Measurements from ENCODE around the gene FAM107B. TPM values are rescaled to one million over a fixed set of nuclear protein-coding genes. Genes with fewer than 3 reads are reported as not detected.

FAM107B gene
- total and polyA plus RNA-seq, 2 of the 8 experiments (the other 6 are each of a cell fraction or from before 2014, with no cell fraction given): 7.5 to 28.1 TPM

DNA sequence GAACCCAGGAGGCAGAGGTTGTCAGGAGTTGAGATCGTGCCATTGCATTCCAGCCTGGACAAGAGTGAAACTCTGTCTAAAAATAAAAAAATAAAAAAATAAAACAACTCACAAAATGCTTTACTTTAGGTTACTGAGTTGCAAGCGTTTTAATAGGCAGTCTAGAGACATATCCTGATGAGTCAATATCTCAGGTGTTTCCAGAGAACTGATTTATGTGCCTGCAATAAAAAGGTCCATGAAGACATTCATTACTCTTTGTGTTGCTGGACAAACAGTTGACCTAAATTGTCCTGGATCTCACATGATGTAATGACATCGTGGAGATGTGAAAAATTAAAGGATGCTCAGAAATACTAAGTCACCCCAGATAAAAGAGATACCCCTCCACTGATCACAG, 31.6 kb upstream of the FAM107B start:
- DNase-seq (ENCODE audit: low read depth in 1 of 2, low spot score in 2 of 2): no peak
- H3K79me2 ChIP-seq (ENCODE audit: control insufficient read depth in 1 of 2, insufficient read depth in 2 of 2, low read length in 2 of 2): no peaks in the 10 kb centered on the region
- no peak overlapping the region for H2BK12ac ChIP-seq (ENCODE audit: low read depth, low read length)
- H2AK5ac ChIP-seq (ENCODE audit: low read depth, low read length): no peak overlapping the region
- no peak overlapping the region for H3K14ac ChIP-seq (ENCODE audit: insufficient read length)
- ChIA-PET POLR2A (ENCODE audit: partially characterized antibody) (no interaction called here), CTCF (ENCODE audit: partially characterized antibody) (no interaction called here)
- no peak overlapping the region for H3K9ac ChIP-seq (replicated peaks in 1 of 4; ENCODE audit: extremely low read depth in 1 of 4, low read depth in 3 of 4, low read length in 3 of 4)
- no peak overlapping the region for H4K91ac ChIP-seq (replicated peaks; ENCODE audit: insufficient read length, low read length)
- FAIRE-seq: no peak
- no peak overlapping the region for H3K4me3 ChIP-seq (ENCODE audit: extremely low read depth in 1 of 4, insufficient read depth in 2 of 4, low read depth in 3 of 4, low read length in 4 of 4)
- no peak overlapping the region for H3K23ac ChIP-seq (ENCODE audit: insufficient read length)
- H3K36me3 ChIP-seq (ENCODE audit: control insufficient read depth in 2 of 4, insufficient read depth in 4 of 4, low read length in 3 of 4): no peaks in the 10 kb centered on the region
- no peaks in the 10 kb centered on the region for H3K9me3 ChIP-seq (ENCODE audit: insufficient read depth in 2 of 2, low read depth in 1 of 2, low read length in 1 of 2)
- H3K23me2 ChIP-seq (ENCODE audit: low read depth, low read length): no peaks in the 10 kb centered on the region
- 0 out of 7 replicates have a peak, but pooled peaks cover 0 to 2% (median 0%) of the 10 kb centered on the region in 4 experiments for H3K4me1 ChIP-seq (replicated peaks in 1 of 4; ENCODE audit: control insufficient read depth in 3 of 4, insufficient read depth in 4 of 4, low read length in 3 of 4)
- H3K4ac ChIP-seq (replicated peaks; ENCODE audit: insufficient read length, low read depth, low read length): no peak overlapping the region
- H3K56ac ChIP-seq (replicated peaks; ENCODE audit: insufficient read length, low read depth, low read length): no peak overlapping the region
- H2BK5ac ChIP-seq (ENCODE audit: low read depth, low read length): no peak overlapping the region
- no peak overlapping the region for H2BK15ac ChIP-seq (ENCODE audit: low read length)
- H2AFZ ChIP-seq (ENCODE audit: low read length): no peak overlapping the region
- no peak overlapping the region for H3K27ac ChIP-seq (ENCODE audit: low read depth, low read length)
- no peak overlapping the region for H3K18ac ChIP-seq (ENCODE audit: extremely low read depth, low read length)
- no peaks in the 10 kb centered on the region for H3K79me1 ChIP-seq (ENCODE audit: low read depth, low read length)
- H4K5ac ChIP-seq (ENCODE audit: insufficient read length, low read depth, low read length): no peak overlapping the region
- no peak overlapping the region for H2BK20ac ChIP-seq (ENCODE audit: low read length)
- no peaks in the 10 kb centered on the region for H4K20me1 ChIP-seq (replicated peaks in 1 of 2; ENCODE audit: control insufficient read depth in 1 of 2, insufficient read depth in 2 of 2, low read length in 2 of 2)
- 90% methylated on average over 3 of the region's 3 CpGs; no CpG with 5 or more reads in 1 of the 2 experiments for WGBS, 2 experiments (ENCODE audit: extremely low coverage in 1 of 2, insufficient coverage in 1 of 2, insufficient read length in 1 of 2, insufficient replicate concordance in 2 of 2, low coverage in 1 of 2, low lambda C conversion rate in 2 of 2, missing lambda C conversion rate in 1 of 2)
- H4K8ac ChIP-seq (ENCODE audit: extremely low read depth, insufficient read depth, low read length): no peak overlapping the region
- H3K27me3 ChIP-seq (replicated peaks in 1 of 4; ENCODE audit: control insufficient read depth in 3 of 4, extremely low read depth in 1 of 4, insufficient read depth in 3 of 4, low read length in 3 of 4): no peaks in the 10 kb centered on the region; a peak in 1 of 7 replicates
- H2BK120ac ChIP-seq (replicated peaks; ENCODE audit: low read depth, low read length): no peak overlapping the region
- H3K4me2 ChIP-seq (ENCODE audit: insufficient read depth in 1 of 2, low read depth in 2 of 2, low read length in 2 of 2): no peak overlapping the region

All from H1 (cell line).